Subcutaneous abdominal adipose tissue (tissue), 5 donors: ENCODE measurements around the gene PCDH9.

Experiments
- H3K27ac ChIP-seq: one replicate; pipeline ENCODE4 v1.7.0; 2013; ENCODE audit warnings: low read depth, mild to moderate bottlenecking, inconsistent platforms, low read length, moderate library complexity
- H3K27me3 ChIP-seq, 5 donors: one replicate each; pipeline ENCODE4 v1.7.0; 2013; ENCODE audit warnings: low read length in 5 of 5, inconsistent platforms in 1 of 5; ENCODE audit not compliant: control insufficient read depth in 5 of 5, insufficient read depth in 4 of 5
- H3K36me3 ChIP-seq, 5 donors: one replicate each; pipeline ENCODE4 v1.7.0; 2013; ENCODE audit warnings: low read length in 5 of 5; ENCODE audit not compliant: control insufficient read depth in 5 of 5, insufficient read depth in 5 of 5
- H3K4me1 ChIP-seq, 5 donors: one replicate each; pipeline ENCODE4 v1.7.0; 2013; ENCODE audit warnings: low read length in 5 of 5, mild to moderate bottlenecking in 3 of 5, moderate library complexity in 1 of 5; ENCODE audit not compliant: control insufficient read depth in 5 of 5, insufficient read depth in 5 of 5
- H3K4me3 ChIP-seq, 5 donors: one replicate each; pipeline ENCODE4 v1.7.0; 2013; ENCODE audit warnings: low read length in 5 of 5, low read depth in 1 of 5
- H3K9ac ChIP-seq, 5 donors: one replicate each; pipeline ENCODE4 v1.7.0; 2013; ENCODE audit warnings: low read length in 5 of 5, mild to moderate bottlenecking in 4 of 5, moderate library complexity in 3 of 5
- H3K9me3 ChIP-seq, 5 donors: one replicate each; pipeline ENCODE4 v1.7.0; 2013; ENCODE audit warnings: low read length in 5 of 5; ENCODE audit not compliant: control insufficient read depth in 5 of 5
- donor health status: healthy.
- donor health status: healthy.
- donor health status: healthy.
- donor health status: healthy.
- donor health status: healthy.

PCDH9 gene

DNA sequence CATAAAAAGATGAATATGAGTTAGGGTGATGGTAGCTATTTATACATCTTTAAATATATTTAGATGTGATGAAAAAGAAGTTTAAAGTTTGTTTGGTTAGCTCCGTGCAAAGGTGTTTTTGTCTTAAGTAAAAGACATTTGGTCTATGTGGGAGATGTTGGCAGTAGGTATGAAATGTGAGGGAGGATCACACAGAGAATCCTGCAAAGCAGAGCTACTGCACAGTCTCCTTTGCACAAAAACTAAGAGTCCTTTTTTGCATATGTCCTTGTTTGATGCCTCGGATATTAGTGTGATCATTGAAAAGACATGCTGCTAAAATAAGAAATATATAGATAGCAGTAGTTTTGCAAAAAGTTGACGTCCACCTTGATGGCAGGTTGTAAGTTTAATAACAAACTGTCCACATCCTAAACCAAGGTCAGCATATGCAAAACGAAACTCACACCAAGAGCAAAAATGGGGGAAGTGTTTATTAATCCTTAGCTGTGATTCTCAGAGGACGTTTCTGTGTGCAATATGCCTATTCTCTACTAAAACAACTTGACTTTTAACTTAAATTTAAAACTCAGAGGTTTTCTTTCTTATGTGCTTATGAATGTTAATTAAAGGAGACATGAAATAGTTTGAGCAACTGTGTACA, 870.1 kb downstream of the PCDH9 start:
- no peaks in the 10 kb centered on the region for H3K36me3 ChIP-seq

DNA sequence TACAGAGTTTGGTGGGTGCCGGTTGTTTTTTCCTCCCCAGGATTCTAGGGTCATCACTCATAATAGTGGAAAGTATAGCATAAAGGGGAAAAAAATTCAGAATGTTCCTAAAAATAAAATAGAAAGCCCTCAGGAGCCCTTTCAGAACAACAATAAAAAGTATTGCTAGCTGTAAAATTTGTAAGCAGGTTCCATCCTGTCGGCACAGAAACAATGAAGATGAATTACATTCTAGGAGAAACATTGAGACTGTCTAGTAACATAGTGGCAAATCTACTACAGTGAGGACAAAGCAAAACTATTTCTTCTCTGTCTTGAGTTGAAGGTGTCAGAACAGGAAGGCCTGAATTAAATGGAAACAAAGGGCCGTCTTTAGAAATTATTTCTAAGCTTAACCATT, 870.7 kb downstream of the PCDH9 start:
- H3K27ac ChIP-seq, result no peak overlapping the region
- H3K36me3 ChIP-seq, result no peaks in the 10 kb centered on the region
- no peaks in the 10 kb centered on the region for H3K9me3 ChIP-seq
- H3K4me3 ChIP-seq, result no peak overlapping the region
- no peak overlapping the region for H3K9ac ChIP-seq
- H3K4me1 ChIP-seq, result no peaks in the 10 kb centered on the region
- H3K27me3 ChIP-seq, result no peaks in the 10 kb centered on the region

More for the DNA sequence above, 870.1 kb downstream of the PCDH9 start:
- Histone ChIP-seq H3K4me1 (no peaks in the 10 kb centered on the region), H3K27me3 (no peaks in the 10 kb centered on the region), H3K9me3 (no peaks in the 10 kb centered on the region), H3K27ac (no peak overlapping the region), H3K9ac (no peak overlapping the region), H3K4me3 (no peak overlapping the region)

DNA sequence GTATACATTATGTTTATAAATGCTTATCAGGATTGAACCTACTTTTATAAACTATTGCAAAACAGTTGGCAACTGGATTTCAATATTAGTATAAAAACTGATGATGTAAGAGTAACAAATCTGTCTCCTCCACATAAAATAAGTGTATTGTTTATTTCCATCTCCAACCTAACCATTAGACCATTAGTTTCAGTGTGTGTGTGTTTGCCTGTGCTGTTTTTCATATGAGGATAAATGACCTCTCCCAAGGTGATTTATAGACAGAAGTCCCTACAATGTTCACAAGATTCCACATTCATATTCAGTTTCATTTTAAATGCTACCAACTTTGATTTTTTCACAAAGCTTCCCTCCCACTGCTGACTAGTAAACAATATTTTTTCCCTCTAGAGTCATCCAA, 871.6 kb downstream of the PCDH9 start:
- Histone ChIP-seq H3K27ac (no peak overlapping the region), H3K4me3 (no peak overlapping the region), H3K9ac (no peak overlapping the region), H3K9me3 (no peaks in the 10 kb centered on the region), H3K4me1 (peaks cover 0 to 2% (median 0%) of the 10 kb centered on the region in 5 donors), H3K27me3 (no peaks in the 10 kb centered on the region), H3K36me3 (no peaks in the 10 kb centered on the region)

DNA sequence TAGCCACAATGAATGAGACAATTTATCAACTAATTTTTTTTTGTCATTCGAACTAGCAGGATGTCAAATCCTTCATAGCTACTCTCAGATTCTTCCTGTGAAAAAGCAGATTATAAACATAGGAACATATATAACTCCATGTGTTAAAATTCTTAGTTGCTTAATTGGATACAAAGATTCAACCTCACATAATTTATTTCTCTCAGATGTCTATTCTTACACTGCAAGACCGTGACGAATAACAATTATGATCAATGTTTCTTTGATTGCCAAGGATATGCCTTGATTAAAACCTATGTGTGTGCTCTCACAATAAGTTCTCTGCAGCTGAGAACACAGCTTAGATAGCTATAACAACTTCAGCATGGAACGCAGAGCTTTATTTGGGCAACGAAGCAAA, 872.7 kb downstream of the PCDH9 start:
- Histone ChIP-seq H3K4me3 (no peak overlapping the region), H3K27ac (no peak overlapping the region), H3K36me3 (no peaks in the 10 kb centered on the region), H3K4me1 (peaks cover 0 to 2% (median 0%) of the 10 kb centered on the region in 5 donors), H3K9ac (no peak overlapping the region), H3K27me3 (no peaks in the 10 kb centered on the region), H3K9me3 (no peaks in the 10 kb centered on the region)

DNA sequence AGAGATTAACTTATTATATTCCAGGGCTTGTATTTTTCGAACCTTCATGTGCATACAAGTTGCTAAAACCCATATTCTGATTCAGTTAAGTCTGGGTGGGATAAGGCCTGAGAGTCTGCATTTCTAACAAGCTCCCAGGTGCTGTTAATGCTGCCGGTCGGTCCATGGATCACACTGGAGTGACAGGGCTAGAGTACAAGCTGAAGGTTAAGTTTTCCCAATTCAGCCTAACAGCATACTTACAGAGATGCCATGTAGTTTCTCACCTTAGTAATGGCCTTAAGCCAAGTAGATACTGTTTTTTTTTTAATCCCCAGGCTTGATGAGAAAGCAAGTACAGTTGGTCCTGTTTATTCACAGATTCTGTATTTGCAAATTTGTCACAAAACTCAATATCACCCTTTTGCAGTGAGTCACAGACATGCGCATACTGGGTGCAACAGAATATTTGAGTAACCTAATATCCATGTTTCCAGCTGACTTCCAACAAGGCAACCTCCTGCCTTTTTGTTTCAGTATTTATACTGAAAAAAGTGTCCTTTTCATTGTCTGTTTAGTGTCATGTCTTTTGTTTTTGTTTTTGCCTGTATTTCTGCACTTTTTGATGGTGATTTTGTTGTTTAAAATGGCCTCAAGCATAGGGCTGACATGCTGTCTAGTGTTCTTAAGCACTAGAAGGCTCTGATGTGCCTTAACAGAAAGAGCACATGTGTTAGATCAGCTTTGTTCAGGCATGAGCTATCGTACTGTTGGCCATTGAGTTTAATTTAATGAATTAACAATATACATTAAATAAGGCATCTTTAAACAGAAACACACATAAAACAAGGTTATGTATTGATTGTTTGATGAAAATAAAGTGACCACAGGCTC, 875.0 kb downstream of the PCDH9 start:
- Histone ChIP-seq H3K36me3 (no peaks in the 10 kb centered on the region), H3K4me3 (no peak overlapping the region), H3K4me1 (peaks cover 0 to 2% (median 0%) of the 10 kb centered on the region in 5 donors), H3K9ac (no peak overlapping the region), H3K9me3 (no peaks in the 10 kb centered on the region), H3K27ac (no peak overlapping the region), H3K27me3 (no peaks in the 10 kb centered on the region)

DNA sequence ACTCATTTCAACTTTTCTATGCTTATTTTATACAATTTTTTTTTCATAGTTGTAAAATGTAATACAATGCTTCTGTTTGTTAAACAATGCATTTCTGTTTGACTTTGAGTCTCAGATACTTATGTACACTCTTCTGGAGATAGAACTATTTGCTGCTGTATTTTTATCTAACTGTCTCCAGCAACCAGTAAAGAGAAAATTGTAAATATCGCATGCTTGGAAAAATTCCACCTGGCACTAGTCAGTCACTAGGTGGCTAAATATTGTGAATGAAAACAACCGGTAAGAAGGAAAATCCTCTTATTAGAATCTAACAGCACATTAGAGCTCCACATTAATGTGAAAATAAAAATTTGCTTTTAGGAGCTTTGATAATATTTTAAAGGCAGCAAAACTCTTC, 876.5 kb downstream of the PCDH9 start:
- H3K9ac ChIP-seq, result no peak overlapping the region
- H3K4me3 ChIP-seq, result no peak overlapping the region
- H3K9me3 ChIP-seq, result no peaks in the 10 kb centered on the region
- no peaks in the 10 kb centered on the region for H3K27me3 ChIP-seq
- H3K27ac ChIP-seq, result no peak overlapping the region
- H3K4me1 ChIP-seq, result peaks cover 0 to 12% (median 5%) of the 10 kb centered on the region in 5 donors
- H3K36me3 ChIP-seq, result no peaks in the 10 kb centered on the region

DNA sequence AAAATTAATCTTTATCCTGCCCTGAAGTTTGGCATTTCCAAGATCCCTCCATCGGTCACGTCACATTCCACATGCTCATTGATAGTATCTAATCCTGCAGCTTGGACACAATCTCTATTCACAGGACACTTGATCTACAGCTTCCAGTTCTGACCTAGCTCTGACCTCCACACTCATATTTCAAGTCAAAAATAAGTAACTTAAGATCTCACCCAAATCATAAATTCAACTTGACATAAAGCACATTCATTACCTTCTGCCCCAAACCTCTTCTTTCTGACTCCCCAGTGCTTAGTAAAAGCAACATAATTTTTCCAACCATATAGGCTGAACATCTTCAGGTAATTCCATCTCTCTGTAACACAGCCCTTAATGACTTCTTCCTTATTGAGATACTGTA, 880.2 kb downstream of the PCDH9 start:
- H3K27ac ChIP-seq, result no peak overlapping the region
- no peak overlapping the region for H3K9ac ChIP-seq
- no peaks in the 10 kb centered on the region for H3K9me3 ChIP-seq
- no peaks in the 10 kb centered on the region for H3K36me3 ChIP-seq
- no peaks in the 10 kb centered on the region for H3K27me3 ChIP-seq
- H3K4me1 ChIP-seq, result peaks cover 0 to 15% (median 5%) of the 10 kb centered on the region in 5 donors
- no peak overlapping the region for H3K4me3 ChIP-seq

DNA sequence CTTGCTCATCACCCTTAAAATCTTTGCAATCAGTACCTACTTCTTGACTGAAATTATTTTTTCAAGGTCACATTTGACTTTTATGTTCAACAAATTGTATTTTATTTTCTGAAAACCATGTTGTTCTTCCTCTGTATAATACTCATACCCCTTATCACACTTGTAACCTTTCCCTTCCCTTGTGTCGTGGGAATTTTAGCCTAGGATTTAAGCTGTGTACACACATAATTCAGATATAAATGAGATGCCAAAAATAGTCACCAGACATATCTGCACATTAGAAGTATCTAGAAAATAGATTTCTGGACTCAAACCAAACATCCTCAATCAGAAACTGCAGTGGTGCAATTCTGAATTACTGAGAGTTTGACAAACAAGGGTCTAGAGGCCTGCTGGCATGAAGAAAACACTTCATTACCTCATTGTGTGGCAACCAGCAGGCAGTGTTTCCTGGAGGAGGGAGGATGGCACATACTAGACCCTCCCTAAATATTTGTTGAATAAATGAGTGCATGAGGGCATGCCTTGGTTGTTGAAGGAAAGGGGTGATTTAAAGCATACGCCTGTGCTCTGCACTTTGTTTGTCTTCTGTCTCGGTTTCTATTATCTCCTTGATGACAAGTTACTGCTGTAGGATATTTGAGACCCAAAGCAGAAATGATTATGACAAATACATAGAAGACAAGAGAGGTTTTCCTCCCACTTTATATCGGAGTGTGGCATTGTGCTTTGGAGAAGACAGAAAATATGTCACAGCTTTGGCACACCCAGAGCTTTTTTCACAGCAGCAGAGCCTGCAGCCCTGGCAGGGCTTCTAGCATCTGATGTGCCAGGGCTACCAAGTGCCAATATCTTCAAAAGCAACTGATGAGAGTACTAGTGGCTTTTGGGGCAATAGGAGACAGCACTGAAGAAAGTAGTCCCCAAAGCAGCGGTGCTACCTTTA, 881.1 kb downstream of the PCDH9 start:
- H3K27ac ChIP-seq, result no peak overlapping the region
- H3K36me3 ChIP-seq, result no peaks in the 10 kb centered on the region
- H3K4me1 ChIP-seq, result peaks cover 0 to 15% (median 5%) of the 10 kb centered on the region in 5 donors
- peak overlapping the region in 1 of 5 donors; percentile 43 for H3K9ac ChIP-seq
- H3K9me3 ChIP-seq, result no peaks in the 10 kb centered on the region
- peak overlapping the region in 1 of 5 donors; percentile 19 for H3K4me3 ChIP-seq
- H3K27me3 ChIP-seq, result no peaks in the 10 kb centered on the region

DNA sequence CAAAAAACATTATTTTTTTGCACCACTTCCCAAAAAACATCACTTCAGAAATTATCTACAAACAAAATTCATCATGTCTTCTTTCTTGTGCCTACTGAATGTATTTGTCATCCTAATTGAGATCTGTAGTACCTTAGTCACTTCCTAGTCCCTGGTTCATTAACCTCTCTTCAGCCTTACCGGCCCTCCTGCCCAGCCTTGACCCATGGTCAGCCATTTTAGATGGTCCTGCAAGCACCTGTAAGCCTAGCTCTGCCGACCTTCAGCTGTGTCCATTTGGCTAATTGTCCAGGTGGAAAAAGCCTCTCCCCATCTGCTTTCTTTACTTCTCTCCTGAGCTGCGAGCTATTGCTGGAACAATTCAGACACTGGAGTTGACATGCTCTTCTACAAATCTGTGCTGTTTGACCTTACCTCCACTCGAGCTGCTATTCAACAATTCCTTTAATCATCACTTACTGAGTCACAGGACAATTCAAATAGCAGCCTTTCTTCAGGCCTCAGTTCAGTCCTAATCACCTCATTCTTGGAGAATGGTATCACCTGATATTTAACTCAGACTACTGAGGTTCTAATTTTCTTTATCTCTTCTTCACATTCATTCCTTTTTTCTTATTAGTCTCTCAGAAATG, 882.5 kb downstream of the PCDH9 start:
- Histone ChIP-seq H3K9me3 (no peaks in the 10 kb centered on the region), H3K27ac (no peak overlapping the region), H3K4me1 (peaks cover 0 to 13% (median 5%) of the 10 kb centered on the region in 5 donors), H3K27me3 (no peaks in the 10 kb centered on the region), H3K4me3 (no peak overlapping the region), H3K9ac (no peak overlapping the region), H3K36me3 (no peaks in the 10 kb centered on the region)
